ENCODE measurements around the gene SYNPR.
"Not testable (repeated sequence)": the region's sequence is repeated elsewhere in the genome, so short reads cannot be mapped to it uniquely, and the experiment has no call there.

Gene SYNPR

DNA sequence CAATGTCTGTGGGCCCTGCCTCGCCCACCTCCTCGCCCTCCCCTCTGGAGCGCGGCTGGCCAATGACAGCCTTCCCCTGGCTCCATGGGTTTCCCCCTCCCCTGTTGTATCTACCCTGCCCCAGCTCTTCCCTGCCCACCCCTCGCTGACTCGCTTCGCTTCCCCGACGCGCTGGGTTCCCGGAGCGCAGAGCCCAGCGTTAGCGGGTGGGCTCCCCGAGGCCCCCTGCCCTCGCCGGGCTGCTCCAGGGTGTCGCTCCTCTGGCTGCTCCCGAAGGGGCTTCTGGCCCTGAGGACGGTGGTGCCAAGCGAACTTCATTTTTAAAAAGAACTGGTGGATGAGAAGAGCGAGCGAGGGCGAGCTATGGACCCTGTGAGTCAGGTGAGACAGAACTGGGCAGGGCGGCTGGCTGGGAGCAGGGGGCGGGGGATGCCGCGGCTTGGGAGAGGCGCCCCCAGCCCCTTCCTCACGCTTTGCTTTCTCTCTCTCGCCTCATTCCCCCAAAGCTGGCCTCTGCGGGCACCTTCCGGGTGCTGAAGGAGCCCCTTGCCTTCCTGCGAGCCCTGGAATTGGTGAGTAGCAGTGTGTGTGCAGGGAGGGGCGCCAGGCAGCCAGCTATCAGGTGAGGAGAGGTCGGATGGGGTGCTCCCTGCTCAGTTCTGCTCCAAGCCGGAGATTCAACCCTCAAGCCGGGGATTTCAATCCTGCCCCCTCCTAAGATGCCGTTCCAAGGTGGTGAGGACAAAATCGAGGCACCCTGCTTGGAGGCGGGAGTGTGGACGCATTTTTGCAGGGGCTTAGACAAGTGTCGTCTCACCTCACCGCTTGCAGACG is at the start of gene SYNPR:
Gene SYNPR, plus strand, starts transcription at position 138 of the 834 bp plus-strand sequence.
- DNase-seq, result no peak

DNA sequence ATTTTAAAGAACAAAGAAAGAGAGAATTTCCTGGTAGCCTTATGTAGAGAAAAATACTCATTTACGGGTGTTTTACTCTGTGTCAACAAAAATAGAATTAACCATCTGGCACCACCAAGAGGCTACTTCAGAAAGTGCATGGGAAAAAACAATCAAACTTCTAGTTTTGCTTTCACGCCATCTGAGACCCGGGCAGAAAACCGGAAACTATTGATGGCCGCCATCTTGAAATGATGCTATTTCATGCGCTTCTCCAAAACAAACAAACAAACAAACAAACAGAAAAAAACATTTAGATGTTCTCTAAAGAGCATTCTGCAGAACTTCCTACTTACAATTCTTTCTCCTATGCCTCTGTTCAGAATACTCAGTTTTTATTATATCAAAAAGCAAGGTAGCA is 49.4 kb upstream of the SYNPR start:
- no peak for DNase-seq

DNA sequence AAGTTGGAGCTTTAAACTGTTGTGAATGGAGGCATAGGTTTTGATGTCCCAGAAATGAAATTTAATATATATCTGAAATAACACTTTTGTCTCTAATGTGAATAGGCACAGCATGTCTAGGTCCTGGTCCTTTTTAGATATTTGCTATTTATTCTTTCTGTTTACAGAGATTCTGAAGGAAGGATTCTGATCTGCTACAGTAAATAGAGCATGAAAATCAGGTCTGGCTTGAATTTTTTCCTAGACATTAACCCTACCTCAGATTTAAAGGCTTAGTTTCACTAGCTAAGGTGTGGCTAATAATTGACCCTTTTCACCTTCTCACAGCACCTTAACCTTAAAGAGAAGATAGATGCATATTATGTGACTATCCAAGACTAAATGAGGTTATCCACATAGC is 48.0 kb upstream of the SYNPR start:
- no peak for DNase-seq

DNA sequence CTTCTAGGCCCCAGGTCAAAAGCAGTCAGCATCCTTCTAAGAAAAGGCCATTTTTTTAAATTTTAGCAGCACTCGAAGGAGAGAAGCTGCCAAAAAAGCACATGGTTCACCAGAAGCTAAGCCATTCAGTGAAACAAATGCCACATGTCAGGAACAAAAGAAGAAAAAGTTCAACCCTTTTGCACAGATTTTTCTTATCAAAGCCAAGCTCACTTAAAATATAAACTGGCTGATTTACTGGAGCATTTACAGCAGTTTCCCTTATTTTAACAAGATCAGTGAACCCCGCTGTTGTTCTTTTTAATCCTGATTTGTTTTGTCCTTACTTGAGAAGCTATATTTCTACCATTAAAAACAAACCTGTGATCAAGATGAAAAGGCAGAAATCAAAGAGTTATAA is 46.5 kb upstream of the SYNPR start:
- DNase-seq, result no peak

DNA sequence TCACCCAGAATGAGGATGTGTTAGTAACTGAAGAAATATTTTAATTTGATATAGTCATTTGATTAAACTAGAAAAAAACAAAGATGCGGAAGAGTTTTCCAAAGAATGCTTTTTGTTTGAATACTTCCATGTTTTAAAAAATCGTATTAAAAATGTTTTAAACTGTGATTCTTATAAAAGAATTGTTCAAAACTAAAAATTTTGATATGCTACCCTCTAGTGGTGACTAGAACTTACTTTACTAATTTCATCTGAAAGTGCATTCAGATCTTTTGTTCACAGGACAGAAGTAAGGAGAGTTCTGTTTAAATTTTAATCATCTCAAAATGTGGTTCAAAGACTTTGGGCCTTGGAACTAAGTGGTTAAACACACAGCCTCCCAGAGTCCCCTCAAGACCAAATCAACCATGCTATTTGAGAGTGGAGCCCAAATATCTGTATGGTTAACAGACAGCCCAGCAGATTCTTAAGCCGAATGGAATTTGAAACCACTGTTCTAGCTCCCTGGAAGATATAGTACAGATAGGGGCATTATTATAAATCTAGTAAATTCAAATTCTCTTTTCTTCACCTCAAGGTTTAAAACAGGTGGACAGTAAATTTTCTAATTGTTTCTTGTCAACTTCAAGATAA is 45.2 kb upstream of the SYNPR start:
- DNase-seq, result no peak

DNA sequence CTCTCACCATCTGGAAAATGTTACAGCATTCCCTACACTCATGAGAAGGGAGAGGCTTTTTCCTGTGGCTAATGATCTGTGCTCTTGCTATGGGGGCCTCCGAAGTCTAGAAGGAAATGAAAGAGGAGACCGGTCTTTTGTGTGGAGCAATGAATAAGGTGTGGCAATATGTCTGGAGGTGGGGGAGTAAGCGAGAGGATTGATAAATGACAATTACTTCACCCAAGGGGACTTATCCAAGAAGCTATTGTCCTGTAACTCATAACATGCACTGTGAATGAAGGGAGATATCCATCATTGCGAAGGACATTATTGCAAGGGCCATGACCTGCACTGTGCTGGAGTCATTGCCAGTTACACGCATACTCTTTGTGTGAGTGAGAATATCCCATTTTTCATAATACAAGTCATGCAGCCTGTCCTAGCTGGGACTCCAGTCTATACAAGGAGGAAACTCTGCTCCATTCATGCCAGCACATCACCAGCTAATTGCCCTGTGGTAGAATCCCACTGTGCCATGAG is 37.7 kb upstream of the SYNPR start:
- no peak for DNase-seq

DNA sequence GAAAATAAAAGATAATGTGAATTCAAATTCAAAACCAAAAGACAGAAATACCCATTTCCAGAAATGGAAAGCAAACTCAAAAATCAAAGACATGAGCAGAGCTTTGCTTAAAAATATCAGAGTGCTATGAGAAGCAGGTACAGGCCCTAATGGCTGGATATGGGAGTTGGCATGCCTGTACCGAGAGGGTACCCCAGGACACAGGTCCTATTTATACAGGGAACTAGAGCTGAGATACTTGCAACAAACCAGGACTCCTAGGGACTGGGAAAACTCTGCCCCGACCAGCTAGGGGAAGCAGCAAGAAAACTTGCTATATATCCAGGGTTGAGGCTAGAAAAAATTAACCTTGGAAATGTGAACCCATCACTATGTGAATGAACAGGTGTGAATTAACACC is 36.0 kb upstream of the SYNPR start:
- DNase-seq, result no peak

DNA sequence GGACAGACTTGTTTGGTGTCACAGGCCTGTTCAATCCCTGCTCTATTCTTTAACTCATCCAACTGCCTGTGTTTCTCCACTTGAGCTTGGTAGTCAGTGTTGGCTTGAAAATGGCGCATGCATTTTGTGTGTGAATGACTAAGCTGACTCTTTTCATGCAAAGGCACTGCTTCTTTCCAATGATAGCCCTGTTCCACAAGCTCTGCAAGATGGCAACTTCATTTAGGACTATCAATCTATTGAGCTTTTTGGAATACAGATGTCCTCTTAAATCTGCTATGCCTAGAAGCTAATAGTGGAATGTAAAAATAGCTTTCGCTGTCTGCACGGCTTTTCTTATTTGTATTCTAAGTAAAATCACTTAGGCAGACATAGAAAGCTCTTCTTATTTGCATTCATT is 33.6 kb upstream of the SYNPR start:
- DNase-seq, result no peak

DNA sequence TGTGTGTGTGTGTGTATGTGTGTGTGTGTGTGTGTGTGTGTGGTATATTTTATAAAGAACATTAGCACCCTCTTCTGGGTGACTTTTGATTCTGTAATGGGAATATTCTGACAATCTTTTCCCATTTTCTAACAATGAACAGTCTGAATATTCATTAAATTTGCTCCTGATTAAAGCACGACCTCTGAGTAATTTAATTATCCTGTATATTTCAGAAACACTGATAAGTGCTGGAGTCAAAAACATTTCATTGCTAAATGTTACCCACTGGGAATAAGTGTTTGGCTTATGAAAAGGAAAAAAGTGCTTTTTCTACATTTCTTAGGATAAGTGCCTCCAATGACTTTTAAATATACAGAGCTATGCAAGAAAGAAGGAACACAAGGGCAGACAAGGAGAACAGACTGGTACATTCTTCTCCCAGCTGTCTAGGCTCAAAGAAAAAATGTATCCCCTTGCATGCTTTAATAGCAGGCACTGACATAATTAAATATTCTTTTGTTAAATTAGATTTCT is 32.3 kb upstream of the SYNPR start:
- no peak for DNase-seq

DNA sequence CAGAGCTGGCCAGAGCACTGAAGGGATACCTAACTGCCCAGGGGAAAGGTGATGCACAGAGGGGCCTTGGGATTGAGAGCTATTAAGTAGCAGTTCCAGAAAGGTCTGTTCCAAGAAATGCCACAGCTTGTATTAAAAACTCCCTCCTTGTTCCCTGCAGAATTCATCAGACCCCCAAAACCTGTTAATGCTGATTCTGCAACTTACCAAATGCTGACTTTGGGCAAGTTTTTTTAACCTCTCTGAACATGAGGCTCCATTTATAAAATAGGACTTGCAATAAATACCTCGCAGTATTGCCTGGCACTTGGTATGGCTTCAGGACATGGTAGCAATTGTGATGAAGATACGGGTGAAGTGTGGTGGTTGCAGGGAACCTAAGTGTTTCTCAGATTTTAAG is 30.1 kb upstream of the SYNPR start:
- no peak for DNase-seq

DNA sequence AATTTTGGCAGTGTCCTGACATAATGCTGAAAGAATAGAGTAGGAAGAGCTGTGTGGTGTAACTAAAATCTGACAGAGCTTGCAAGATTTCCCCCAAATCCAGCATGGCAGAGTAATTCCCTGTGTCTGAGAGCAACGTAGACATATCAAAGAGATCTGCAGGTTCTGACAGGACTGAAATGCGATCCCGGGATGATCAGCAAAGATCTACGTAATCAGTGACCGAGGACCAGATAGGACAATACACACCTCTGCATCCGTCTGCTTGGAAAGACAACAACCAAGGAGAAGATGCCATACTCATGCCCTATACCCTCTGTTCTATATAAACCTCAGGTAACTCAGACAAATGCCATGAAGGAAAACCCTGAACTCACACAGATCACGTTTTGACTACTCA is 26.6 kb upstream of the SYNPR start:
- no peak for DNase-seq

DNA sequence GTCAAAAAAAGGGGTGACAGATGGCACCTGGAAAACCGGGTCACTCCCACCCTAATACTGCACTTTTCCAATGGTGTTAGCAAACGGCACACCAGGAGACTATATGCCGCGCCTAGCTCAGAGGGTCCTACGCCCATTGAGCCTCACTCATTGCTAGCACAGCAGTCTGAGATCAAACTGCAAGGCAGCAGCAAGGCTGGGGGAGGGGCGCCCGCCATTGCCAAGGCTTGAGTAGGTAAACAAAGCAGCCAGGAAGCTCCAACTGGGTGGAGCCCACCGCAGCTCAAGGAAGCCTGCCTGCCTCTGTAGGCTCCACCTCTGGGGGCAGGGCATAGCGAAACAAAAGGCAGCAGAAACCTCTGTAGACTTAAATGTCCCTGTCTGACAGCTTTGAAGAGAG is 22.3 kb upstream of the SYNPR start:
- not testable (repeated sequence) for DNase-seq

DNA sequence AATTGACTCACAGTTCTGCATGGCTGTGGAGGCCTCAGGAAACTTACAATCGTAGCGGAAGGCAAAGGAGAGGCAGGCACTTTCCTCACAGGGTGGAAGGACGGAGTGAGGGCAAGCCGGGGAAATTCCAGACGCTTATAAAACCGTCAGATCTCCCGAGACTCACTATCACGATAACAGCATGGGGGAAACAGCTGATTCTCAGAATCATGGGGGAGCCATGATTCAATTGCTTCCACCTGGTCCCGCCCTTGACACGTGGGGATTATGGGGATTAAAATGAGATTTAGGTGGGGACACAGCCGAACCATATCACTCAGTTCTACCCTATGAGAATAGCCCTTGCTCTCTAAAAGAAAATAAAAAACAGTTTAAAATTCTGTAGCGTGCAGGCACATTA is 13.4 kb upstream of the SYNPR start:
- no peak for DNase-seq

DNA sequence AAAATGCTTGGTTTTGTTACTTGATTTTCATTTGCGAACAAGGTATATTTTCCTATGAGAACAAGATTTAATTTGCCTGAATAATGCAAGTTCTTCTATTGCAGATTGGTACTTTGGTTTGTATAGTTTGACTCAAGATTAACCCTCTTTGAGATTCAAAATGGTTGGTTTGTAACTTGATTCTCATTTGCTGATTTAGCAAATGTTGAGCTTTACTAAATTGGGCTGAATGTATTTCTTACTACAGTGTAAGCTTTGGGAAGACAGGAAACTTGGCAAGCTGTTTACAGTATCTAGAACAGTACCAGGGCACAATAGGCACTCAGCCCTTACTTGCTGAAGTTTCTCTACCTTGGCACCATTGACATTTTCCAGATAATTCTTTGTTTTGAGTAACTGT is 3.7 kb upstream of the SYNPR start:
- no peak for DNase-seq

DNA sequence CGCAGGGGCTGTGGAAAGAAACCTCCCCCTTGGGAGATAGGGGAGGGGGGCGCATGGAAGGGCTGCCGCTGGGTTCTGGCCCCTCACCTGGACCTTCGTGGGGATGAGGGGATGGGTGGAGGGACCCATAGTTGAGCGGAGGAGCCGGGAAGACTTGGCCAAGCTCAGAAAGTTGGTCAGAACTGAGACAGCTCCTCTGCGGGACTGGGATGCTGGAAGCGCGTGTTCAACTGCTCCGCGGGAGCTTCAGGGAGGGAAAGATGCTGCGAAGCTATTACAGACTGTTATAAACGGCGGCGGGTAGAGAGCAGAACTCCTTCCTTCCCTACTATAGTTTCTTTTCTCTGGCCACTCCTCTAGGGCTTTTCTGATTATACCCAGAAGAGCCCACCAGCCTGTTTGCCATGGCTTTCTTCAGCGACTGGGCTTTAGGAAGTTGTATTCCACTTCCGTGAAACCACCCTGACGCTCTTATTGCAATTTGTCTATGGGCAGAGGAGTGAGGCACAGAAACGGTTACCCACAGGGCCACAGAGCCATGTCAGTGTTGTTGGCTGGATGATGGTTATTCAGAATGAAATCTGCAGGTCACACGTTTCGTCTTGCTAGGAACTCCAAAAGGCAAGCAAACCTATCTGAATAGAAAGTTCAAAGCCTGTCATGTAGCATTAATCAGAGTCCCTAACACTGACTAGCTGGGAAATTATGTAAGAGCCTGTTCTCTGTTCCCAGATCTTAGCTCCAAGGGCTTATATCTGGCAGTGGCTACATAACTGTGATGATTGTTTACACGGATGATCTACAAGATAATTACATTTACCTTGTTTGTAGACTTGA is 1.1 kb downstream of the SYNPR start:
- DNase-seq, result no peak

DNA sequence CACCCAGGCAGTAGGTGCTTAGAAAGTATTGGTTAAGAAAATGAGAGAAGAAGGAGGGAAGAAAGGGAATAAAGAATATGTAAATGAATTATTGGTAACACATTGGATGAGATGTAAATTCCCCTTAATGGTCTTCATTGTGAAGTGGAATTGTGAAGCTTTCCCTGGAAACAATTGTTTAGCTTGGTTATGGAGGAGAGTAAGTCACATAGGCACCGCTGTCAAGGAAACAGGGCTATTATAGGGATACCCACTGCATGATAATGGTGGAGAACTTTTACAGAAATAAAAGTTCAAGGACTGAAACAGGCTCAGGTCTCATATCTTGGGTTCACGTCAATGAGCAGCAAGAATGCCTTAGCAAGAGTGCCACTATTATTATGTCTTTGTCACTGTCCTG is 9.5 kb downstream of the SYNPR start:
- DNase-seq, result no peak

DNA sequence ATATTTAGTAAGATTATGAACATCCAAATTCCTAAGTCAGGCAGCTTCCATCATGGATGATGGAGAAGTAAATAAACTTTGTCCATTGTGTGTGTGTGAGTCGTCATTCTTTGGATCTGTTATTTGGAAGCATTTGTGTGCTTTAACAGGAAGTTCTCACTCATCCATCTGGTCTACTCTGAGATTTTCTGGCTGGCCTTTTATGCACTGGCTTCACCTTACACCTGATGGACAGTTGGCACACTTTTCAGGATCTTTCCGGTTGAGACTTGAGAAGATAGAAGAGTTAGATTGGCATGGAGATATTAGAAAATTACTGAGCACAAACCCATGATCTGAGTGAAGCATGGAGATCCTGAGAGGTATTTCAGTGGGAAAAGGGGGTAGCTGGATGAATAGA is 12.6 kb downstream of the SYNPR start:
- DNase-seq, result no peak

DNA sequence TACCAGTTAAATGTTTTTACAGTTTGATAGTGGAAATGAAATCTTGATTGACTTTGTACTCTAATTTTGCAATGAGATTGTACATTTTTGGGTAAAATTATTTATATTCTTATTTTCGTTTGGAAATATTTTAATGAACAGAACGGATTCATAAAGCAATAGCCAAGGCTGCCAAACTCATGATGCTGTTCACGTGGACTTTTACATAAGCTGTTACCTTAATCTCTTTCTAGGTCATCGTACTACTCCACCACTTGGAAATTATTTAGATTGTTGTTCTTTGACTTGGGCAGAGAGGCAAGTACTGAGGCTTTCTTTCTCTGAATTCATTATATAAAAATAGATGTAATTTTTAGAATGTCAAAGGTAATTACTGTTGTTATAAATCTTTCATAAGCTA is 16.2 kb downstream of the SYNPR start:
- DNase-seq, result no peak

DNA sequence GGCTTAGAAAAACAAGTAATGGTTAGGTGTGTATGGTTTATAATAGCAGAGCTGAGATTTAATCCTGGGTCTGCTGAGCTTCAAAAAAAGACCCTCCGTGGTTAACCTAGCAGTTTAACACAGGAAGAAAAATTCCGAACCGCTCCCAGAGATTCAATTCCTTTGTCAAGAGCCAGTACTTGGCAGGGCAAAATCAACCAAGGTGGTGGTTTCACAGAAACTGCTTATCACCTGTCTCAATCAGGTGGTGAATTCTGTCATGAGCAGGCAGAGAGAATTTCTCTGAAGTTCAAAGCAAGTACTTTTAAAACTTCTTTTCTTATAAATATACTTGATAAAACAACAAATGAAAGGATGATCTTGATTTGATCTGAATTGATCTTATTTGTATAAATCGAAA is 17.2 kb downstream of the SYNPR start:
- no peak for DNase-seq

DNA sequence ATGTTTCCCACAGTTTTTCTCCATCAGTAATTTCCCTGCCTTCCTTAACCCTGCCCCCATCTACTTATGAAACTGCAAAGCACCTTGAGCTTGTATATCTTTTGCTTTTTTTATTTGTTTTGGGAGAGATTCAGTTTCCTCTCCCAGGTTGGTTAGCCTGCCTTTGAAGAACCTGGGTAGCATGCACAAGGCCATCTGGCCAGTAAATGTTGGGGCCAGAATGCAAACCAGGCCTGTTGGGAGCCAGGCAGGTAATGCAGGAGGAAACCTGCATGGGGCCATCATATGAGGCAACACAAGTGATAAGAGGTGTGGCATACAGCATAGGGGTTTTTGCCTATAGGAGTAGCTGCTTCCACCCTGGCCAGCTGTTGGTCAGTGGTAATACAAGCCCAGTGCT is 17.7 kb downstream of the SYNPR start:
- no peak for DNase-seq

DNA sequence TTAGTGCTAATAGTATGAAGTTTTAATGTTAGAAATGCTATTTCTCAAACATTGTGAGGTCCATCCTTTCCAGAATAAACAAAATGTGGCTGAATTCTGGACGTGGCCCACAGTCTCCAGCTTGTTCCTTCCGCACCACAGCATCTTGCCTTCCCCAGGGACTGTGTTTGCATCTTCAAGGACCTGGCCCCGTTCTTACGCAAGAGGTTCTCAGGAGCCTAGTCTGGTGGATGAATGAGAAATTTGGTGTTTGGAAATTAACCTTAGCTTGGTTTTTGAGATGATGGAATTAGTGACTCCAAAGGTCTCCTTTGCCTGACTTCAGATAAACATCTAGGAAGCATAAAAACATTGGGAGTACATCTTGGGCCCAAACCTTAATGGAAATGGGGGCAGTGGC is 18.1 kb downstream of the SYNPR start:
- DNase-seq, result no peak

DNA sequence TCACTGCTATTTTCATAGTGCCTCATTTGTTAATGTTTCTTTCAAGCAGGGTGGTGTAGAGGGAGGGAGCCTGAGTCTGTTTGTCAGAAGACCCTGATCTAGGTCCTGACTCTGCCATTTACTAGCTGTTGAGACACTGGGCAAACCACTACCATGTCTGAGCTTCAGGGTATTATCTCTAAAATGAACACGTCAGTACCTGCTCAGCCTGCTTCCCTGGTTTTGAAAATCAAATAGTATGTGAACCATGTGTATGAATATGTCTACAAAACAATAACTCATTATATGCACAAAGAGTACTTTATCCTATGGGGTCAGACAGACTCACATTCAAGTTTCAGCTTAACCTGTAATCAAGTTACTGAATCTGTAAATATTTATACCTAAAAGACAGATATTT is 25.1 kb downstream of the SYNPR start:
- DNase-seq, result no peak

DNA sequence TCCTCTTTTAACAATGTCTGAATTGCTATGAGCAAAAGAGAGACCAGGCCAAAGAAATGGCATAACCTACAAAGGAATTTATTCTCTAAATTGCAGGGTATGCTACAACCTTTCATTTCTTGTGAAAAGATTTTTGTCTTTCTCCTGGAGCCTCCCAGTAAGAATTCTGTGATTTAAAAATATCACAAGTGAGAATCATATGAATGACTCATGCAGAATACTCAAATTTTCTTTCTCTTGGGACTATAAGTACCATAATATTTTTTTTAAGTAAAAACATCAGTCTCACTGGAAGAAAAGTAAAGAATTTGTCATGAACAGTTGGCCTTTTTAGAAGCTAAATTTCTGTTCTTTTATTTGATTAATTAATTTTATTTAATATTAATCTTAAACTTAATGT is 26.3 kb downstream of the SYNPR start:
- no peak for DNase-seq
